DLD1 (cell line): ENCODE data around the gene NR1H2.
"Not testable (repeated sequence)": the region's sequence is repeated elsewhere in the genome, so short reads cannot be mapped to it uniquely, and the experiment has no call there.

Experiments used
- in situ Hi-C: cut with HindIII; loops from 2 replicates; pipeline ENCODE4 v1.10.0; 2017; ENCODE audit warnings: low sequenced_read_pairs

NR1H2 gene

GRCh38 chr19:50376166-50377050, at the start of gene NR1H2:
Gene NR1H2 (plus strand): TSS chr19:50376457. CDS start chr19:50377606, 1,149 bp downstream.
- in situ Hi-C loops, result no loop called here

GRCh38 chr19:50327013-50327412, 49.2 kb upstream of the NR1H2 start:
- in situ Hi-C loops, result no loop called here

GRCh38 chr19:50327461-50328223, 48.6 kb upstream of the NR1H2 start:
- in situ Hi-C loops, result no loop called here

- in situ Hi-C loops, result no loop called here
Observed at GRCh38 chr19:50328224-50328872, 47.9 kb upstream of the NR1H2 start.

- in situ Hi-C loops, result no loop called here
Observed at GRCh38 chr19:50328873-50329145, 47.4 kb upstream of the NR1H2 start.

- in situ Hi-C loops, result no loop called here
Observed at GRCh38 chr19:50329146-50329925, 46.9 kb upstream of the NR1H2 start, which contains the start of gene KCNC3. Gene KCNC3 (minus strand): TSS chr19:50329377. CDS start chr19:50329082, 295 bp downstream.

- in situ Hi-C loops, result not testable (repeated sequence)
Observed at GRCh38 chr19:50329926-50330294, 46.3 kb upstream of the NR1H2 start.

GRCh38 chr19:50330365-50331078, 45.7 kb upstream of the NR1H2 start:
- in situ Hi-C loops, result no loop called here

GRCh38 chr19:50331221-50331993, 44.9 kb upstream of the NR1H2 start:
- in situ Hi-C loops, result no loop called here

- in situ Hi-C loops, result no loop called here
Observed at GRCh38 chr19:50331994-50332243, 44.3 kb upstream of the NR1H2 start.

GRCh38 chr19:50332244-50333038, 43.8 kb upstream of the NR1H2 start:
- in situ Hi-C loops, result no loop called here

- in situ Hi-C loops, result no loop called here
Observed at GRCh38 chr19:50333235-50333736, 43.0 kb upstream of the NR1H2 start.

GRCh38 chr19:50333737-50334617, 42.3 kb upstream of the NR1H2 start:
- in situ Hi-C loops, result no loop called here

- in situ Hi-C loops, result no loop called here
Observed at GRCh38 chr19:50334741-50335421, 41.4 kb upstream of the NR1H2 start.

GRCh38 chr19:50337031-50337430, 39.2 kb upstream of the NR1H2 start:
- in situ Hi-C loops, result not testable (repeated sequence)

GRCh38 chr19:50340331-50340730, 35.9 kb upstream of the NR1H2 start:
- in situ Hi-C loops, result no loop called here

- in situ Hi-C loops, result no loop called here
Observed at GRCh38 chr19:50341091-50341564, 35.1 kb upstream of the NR1H2 start.
